T follicular helper cell (primary cell): ENCODE results near the gene WNT7B.

ENCODE experiments used
- DNase-seq: peaks from one replicate; pipeline ENCODE4 v3.0.0-alpha.2; 2020; ENCODE audit warnings: low read depth

Gene WNT7B

DNA sequence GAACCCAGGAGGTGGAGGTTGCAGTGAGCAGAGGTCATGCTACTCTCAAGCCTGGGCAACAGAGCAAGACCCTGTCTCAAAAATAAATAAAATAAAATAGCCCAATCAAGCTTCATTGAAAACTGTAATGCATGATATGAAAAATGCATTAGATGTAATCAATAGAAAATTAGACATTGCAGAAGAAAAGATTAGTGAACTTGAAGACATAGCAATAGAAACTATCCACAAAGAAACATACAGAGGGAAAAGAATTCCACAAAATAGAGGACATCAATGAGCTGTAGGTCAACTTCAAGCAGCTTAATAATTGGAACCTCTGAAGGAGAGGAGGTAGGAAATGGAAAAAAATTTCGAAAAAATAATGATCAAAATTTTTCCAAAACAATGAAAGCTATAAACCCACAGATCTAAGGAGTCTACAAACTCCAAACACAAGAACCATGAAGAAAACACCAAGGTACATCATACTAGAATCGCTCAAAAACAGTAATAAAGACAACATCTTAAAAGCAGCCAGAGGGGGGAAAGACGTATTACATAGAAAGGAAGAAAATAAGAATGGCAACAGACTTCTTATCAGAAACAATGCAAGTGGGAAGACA lies 104.2 kb downstream of the WNT7B start:
- DNase-seq: no peak

DNA sequence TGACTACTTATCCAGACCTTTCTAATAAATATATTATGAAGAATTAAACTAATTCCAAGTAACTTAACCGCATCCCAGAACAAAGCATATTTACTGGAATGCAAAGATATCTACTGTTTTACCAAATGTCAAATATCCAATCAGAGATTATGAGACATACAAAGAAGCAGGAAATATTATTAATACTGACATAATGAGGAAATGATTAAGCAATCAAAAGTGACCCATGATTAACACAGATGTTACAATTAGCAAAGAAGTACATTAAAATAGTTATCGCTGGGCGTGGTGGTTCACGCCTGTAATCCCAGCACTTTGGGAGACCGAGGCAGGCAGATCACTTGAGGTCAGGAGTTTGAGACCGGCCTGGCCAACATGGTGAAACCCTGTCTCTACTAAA lies 105.2 kb downstream of the WNT7B start:
- DNase-seq: no peak
